Pancreas (tissue), 10 donors: ENCODE results near the gene ILK. TPM values are rescaled to one million over a fixed set of nuclear protein-coding genes. Genes with fewer than 3 reads are reported as not detected.

ENCODE experiments used
- ATAC-seq, 4 donors: fragments of 200-7000 bp; cut with Tn5 transposase; one replicate each; pipeline versions ENCODE4 v1.8.0 to v1.9.1; 2020; ENCODE audit warnings: mild to moderate bottlenecking in 4 of 4, moderate library complexity in 4 of 4
- DNase-seq, 6 donors: peaks; one replicate each; pipeline ENCODE4 v3.0.0-alpha.2; 2020
- FAIRE-seq: peaks from 2 replicates; lab custom pipeline; 2012; peaks lifted over from hg19 to GRCh38; lab: Jason Lieb, UNC
- H3K27ac ChIP-seq, 4 donors: fragments of 200-600 bp; sonication (generic); 1 replicate in 3 of 4; 2 replicates in 1 of 4; pipeline versions ENCODE4 v1.5.0 to v1.8.0; 2020
- H3K27me3 ChIP-seq, 4 donors: fragments of 200-600 bp; one replicate each; pipeline ENCODE4 v1.8.0; 2021
- H3K36me3 ChIP-seq, 3 donors: fragments of 200-600 bp; sonication (generic) in 1 of 3; one replicate each; pipeline versions ENCODE4 v1.5.0 to v1.8.0; 2020 to 2021
- H3K4me1 ChIP-seq, 3 donors: fragments of 200-600 bp; one replicate each; pipeline ENCODE4 v1.8.0; 2021
- H3K4me3 ChIP-seq, 4 donors: fragments of 200-600 bp; sonication (generic) in 2 of 4; one replicate each; pipeline versions ENCODE4 v1.5.0 to v1.8.0; 2020 to 2021
- H3K9me3 ChIP-seq, 4 donors: fragments of 200-600 bp; one replicate each; pipeline ENCODE4 v1.8.0; 2021
- WGBS, 2 donors: extraction: QIAGEN DNeasy Blood & Tissue Kit; methylation state at CpG; one replicate each; pipeline ENCODE4 v1.1.7; 2013; 5-methylcytosine and 5-hydroxymethylcytosine counted together
- intact Hi-C, 3 donors: fragments of 100-400 bp; cut with DNase I; formaldehyde crosslinking; loops; one replicate each; pipeline versions ENCODE4 v1.11.1 to v1.14.2; 2022
- polyA plus RNA-seq, 2 donors: library from polyadenylated mRNA; stranded (reverse); fragments of 200-250 nt; gene quantifications; one replicate each; pipeline ENCODE4 v1.2.3, GENCODE V29; 2013
- total RNA-seq, 6 donors: library from RNA; stranded (reverse); fragmentation: NEBNext Ultra II Directional in 4 of 6; extraction: Animal tissue kit (Norgen Biotek cat#: 25700) in 4 of 6; gene quantifications; one replicate each; pipeline versions ENCODE4 v1.2.1 to v1.2.4, GENCODE V29; 2021 to 2023
- TF ChIP-seq, protein P1 (sequence below), 4 donors: fragments of 200-600 bp; sonication (generic) in 3 of 4; IDR thresholded peaks; one replicate each; pipeline versions ENCODE4 v1.5.0 to v1.8.0; 2021; ENCODE audit warnings: antibody characterized with exemption in 4 of 4
- donor health status: healthy with polysubstance abuse.
- donor health status: DM: no; HTN: no; CAD: no; lungs with moderate emphysema.
- donor health status: DM: no; HTN: no; CAD: no.
- donor health status: control.
- donor health status: control.
- donor health status: Bipolar disorder and iron deficiency.
- donor health status: DM: yes; HTN: yes; CAD: no.
- donor health status: DM: no; HTN: no; CAD: no.
- donor health status: DM: no; HTN: no; CAD: no.
- donor health status: DM: yes; HTN: yes; CAD: no.

The ILK gene
- total and polyA plus RNA-seq, 8 donors = 47.9 to 137 (median 70.4) TPM

DNA sequence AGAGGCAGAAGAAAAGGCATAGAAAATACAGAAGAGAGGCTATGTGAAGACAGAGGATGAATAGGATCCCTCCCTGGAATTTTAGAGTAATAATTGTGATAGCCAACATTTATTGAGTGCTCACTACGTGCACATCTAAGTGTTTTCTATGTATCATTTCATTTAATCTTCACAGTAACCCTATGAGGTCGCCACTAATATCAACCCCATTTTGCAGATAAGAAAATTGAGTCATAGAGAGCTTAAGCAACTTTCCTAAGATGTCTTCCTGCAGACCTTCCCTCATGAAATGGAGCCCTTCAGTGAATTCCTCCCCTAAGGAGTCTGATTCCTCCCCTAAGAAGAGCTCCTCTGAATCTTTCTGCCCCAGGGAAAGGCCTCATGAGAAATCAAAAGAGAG, 38.2 kb upstream of the ILK start:
- TF ChIP-seq, protein P1, sequence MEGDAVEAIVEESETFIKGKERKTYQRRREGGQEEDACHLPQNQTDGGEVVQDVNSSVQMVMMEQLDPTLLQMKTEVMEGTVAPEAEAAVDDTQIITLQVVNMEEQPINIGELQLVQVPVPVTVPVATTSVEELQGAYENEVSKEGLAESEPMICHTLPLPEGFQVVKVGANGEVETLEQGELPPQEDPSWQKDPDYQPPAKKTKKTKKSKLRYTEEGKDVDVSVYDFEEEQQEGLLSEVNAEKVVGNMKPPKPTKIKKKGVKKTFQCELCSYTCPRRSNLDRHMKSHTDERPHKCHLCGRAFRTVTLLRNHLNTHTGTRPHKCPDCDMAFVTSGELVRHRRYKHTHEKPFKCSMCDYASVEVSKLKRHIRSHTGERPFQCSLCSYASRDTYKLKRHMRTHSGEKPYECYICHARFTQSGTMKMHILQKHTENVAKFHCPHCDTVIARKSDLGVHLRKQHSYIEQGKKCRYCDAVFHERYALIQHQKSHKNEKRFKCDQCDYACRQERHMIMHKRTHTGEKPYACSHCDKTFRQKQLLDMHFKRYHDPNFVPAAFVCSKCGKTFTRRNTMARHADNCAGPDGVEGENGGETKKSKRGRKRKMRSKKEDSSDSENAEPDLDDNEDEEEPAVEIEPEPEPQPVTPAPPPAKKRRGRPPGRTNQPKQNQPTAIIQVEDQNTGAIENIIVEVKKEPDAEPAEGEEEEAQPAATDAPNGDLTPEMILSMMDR (IDR thresholded peaks at IDR 0.05) = no peak
- intact Hi-C loops = no loop called here
- H3K4me3 ChIP-seq = no peak overlapping the region
- no peaks in the 10 kb centered on the region for H3K27me3 ChIP-seq
- 54 to 77% methylated on average over 2 of the region's 2 CpGs for WGBS, 2 donors
- H3K36me3 ChIP-seq = no peaks in the 10 kb centered on the region
- H3K4me1 ChIP-seq = peaks cover 0 to 4% (median 0%) of the 10 kb centered on the region in 3 donors
- H3K9me3 ChIP-seq = no peaks in the 10 kb centered on the region
- DNase-seq (no peak), FAIRE-seq (no peak), ATAC-seq (no peak)
- no peak overlapping the region for H3K27ac ChIP-seq

DNA sequence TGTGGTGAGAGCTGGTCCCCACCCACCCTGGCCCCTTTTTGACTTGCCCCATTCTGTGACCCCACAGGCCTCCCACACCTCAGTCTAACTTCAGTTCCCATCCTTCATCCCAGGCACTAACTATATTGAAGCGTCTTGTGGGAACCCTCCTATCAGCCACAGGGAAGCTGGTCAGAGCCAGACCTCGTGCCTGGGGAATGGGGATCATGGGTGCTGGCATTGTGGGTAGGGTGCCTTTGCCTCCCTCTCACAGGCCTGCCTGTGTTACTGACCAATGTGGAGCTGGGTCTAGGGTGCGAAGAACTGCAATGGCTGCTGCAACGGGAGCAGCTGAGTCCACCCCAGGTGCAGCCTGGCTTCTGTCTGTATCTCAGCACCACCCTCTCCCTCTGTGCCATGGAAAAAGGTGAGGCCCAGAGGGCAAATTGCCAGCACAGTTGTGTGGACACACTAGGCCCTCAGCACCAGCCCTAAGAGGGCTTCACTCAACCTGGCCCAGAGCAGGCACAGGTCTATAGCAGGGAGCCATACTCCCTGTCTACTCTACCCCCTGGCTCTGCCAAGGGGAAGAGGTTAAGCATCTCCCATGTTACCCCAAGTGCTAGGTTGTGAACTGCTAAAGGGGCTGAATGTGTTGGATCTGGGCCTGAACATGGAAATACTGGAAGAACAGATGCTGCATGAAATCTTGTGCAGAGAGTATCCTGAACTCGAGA, 37.4 kb upstream of the ILK start:
- H3K4me3 ChIP-seq = no peak overlapping the region
- intact Hi-C loops = no loop called here
- DNase-seq = no peak
- H3K27ac ChIP-seq = no peak overlapping the region
- 85% methylated on average over 5 of the region's 5 CpGs for WGBS, 2 donors
- TF ChIP-seq, protein P1 (IDR thresholded peaks at IDR 0.05) = no peak
- no peaks in the 10 kb centered on the region for H3K36me3 ChIP-seq
- H3K9me3 ChIP-seq = no peaks in the 10 kb centered on the region
- H3K4me1 ChIP-seq = peaks cover 0 to 4% (median 0%) of the 10 kb centered on the region in 3 donors
- ATAC-seq = no peak
- H3K27me3 ChIP-seq = no peaks in the 10 kb centered on the region
- FAIRE-seq = no peak

DNA sequence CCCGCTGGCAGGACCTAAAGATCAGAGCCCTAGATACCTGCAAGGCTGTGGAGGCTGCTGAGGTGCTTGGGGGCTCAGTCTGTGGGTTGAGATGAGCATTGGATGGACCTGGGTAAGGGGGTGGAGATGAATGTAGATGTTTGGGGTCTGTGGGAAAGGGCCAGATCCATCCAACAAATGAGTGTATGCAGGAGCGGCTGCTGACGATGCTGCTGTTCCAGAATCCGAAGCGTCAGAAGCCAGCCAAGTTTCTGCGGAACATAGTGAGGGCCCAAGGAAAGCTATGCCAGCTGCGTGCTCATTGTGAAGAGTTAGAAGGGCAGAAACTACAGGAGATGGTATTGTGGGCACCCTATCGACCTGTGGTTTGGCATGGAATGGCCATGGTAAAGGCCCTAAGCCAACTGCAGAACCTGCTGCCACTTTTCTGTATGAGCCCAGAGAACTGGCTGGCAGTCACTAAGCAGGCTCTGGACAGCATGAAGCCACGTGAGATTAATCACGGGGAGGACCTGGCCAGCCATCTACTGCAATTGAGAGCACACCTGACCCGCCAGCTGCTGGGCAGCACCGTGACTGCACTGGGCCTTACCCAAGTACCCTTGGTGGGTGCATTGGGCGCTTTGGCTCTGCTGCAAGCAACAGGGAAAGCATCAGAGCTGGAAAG, 36.7 kb upstream of the ILK start:
- ATAC-seq (peak in 1 of 4 donors; percentile 47), DNase-seq (no peak), FAIRE-seq (no peak)
- Histone ChIP-seq H3K27me3 (no peaks in the 10 kb centered on the region), H3K4me1 (peaks cover 0 to 4% (median 0%) of the 10 kb centered on the region in 3 donors), H3K27ac (no peak overlapping the region), H3K9me3 (no peaks in the 10 kb centered on the region), H3K4me3 (no peak overlapping the region), H3K36me3 (no peaks in the 10 kb centered on the region)
- TF ChIP-seq, protein P1 (IDR thresholded peaks at IDR 0.05) = no peak
- 83% methylated on average over 13 of the region's 13 CpGs for WGBS, 2 donors
- intact Hi-C loops = no loop called here

DNA sequence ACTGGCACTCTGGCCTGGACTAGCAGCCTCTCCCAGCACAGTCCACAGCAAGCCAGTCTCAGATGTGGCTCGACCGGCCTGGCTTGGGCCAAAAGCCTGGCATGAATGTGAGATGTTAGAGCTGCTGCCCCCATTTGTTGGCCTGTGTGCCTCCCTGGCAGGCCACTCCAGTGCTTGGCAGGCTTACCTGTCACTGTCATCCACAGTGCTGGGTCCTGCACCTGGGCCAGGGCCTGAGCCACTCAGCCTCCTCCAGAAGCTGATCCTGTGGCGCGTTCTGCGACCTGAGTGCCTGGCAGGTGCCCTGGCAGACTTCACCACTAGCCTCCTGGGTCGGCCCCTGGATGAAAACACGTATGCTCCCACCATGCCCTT, 36.2 kb upstream of the ILK start:
- Histone ChIP-seq H3K27me3 (no peaks in the 10 kb centered on the region), H3K4me1 (peaks cover 0 to 4% (median 0%) of the 10 kb centered on the region in 3 donors), H3K4me3 (no peak overlapping the region), H3K36me3 (no peaks in the 10 kb centered on the region), H3K27ac (no peak overlapping the region), H3K9me3 (no peaks in the 10 kb centered on the region)
- intact Hi-C loops = no loop called here
- ATAC-seq (no peak), DNase-seq (no peak), FAIRE-seq (no peak)
- 90 to 94% methylated on average over 7 of the region's 7 CpGs for WGBS, 2 donors
- TF ChIP-seq, protein P1 (IDR thresholded peaks at IDR 0.05) = no peak
